Right lobe of liver (tissue), 6 donors: ENCODE measurements around the gene G3BP1. TPM values are rescaled to one million over a fixed set of nuclear protein-coding genes. Genes with fewer than 3 reads are reported as not detected.

ENCODE experiments used
- ATAC-seq, 4 donors: fragments of 200-7000 bp; cut with Tn5 transposase; one replicate each; pipeline ENCODE4 v1.9.1; 2020; ENCODE audit warnings: mild to moderate bottlenecking in 4 of 4, moderate library complexity in 4 of 4
- DNase-seq, 3 donors: peaks; one replicate each; pipeline ENCODE4 v3.0.0-alpha.2; 2020
- H3K27ac ChIP-seq, 3 donors: fragments of 200-600 bp; one replicate each; pipeline ENCODE4 v1.8.0; 2022
- H3K27me3 ChIP-seq, 2 donors: fragments of 200-600 bp; one replicate each; pipeline ENCODE4 v1.8.0; 2022
- H3K36me3 ChIP-seq, 4 donors: fragments of 200-600 bp; sonication (generic) in 1 of 4; one replicate each; pipeline versions ENCODE4 v1.5.1 to v1.8.0; 2017 to 2022; ENCODE audit warnings: control low read depth in 1 of 4
- H3K4me1 ChIP-seq, 4 donors: fragments of 200-600 bp; sonication (generic) in 1 of 4; one replicate each; pipeline versions ENCODE4 v1.5.1 to v1.8.0; 2017 to 2022; ENCODE audit warnings: control low read depth in 1 of 4
- H3K4me3 ChIP-seq, 3 donors: fragments of 200-600 bp; one replicate each; pipeline ENCODE4 v1.8.0; 2022
- H3K9me3 ChIP-seq, 4 donors: fragments of 200-600 bp; sonication (generic) in 1 of 4; one replicate each; pipeline versions ENCODE4 v1.5.1 to v1.8.0; 2017 to 2022; ENCODE audit warnings: control low read depth in 1 of 4
- CTCF ChIP-seq, 4 donors: fragments of 200-600 bp in 3 of 4; fragments of 450-650 bp in 1 of 4; IDR thresholded peaks; one replicate each; pipeline versions ENCODE4 v1.5.1 to v1.8.0; 2016 to 2022; ENCODE audit warnings: antibody characterized with exemption in 4 of 4, mild to moderate bottlenecking in 2 of 4
- POLR2A ChIP-seq: fragments of 450-650 bp; IDR thresholded peaks from one replicate; pipeline ENCODE4 v1.6.1; 2017; ENCODE audit warnings: antibody characterized with exemption, mild to moderate bottlenecking
- WGBS: methylation state at CpG from one replicate; pipeline ENCODE4 v1.1.6; 2018; ENCODE audit warnings: low coverage, low lambda C conversion rate; ENCODE audit not compliant: insufficient coverage; ENCODE audit errors: missing lambda C conversion rate; 5-methylcytosine and 5-hydroxymethylcytosine counted together
- intact Hi-C, 2 donors: fragments of 100-400 bp; cut with DNase I; formaldehyde crosslinking; loops; one replicate each; pipeline versions ENCODE4 v1.11.2 to v1.14.1; 2022
- total RNA-seq, 6 experiments: library from RNA; depleted of rRNA in 2 of 6; stranded (reverse); fragments of >200 nt in 2 of 6; fragmentation: NEBNext Ultra II Directional in 3 of 6; extraction: Animal tissue kit (Norgen Biotek cat#: 25700) in 3 of 6; gene quantifications; one replicate each; pipeline versions ENCODE4 v1.1.0 to v1.2.4, GENCODE V29; 2016 to 2023
- donor health status: DM: no; HTN: yes; CAD: no.
- donor health status: DM: no; HTN: no; CAD: no.
- donor health status: DM: no; HTN: no; CAD: no.
- donor health status: DM: no; HTN: yes; CAD: no.
- donor health status: DM: no; HTN: yes; CAD: no.

The G3BP1 gene
- total RNA-seq, 6 experiments from 2014 or later: 63.9 to 107 (median 94.5) TPM

DNA sequence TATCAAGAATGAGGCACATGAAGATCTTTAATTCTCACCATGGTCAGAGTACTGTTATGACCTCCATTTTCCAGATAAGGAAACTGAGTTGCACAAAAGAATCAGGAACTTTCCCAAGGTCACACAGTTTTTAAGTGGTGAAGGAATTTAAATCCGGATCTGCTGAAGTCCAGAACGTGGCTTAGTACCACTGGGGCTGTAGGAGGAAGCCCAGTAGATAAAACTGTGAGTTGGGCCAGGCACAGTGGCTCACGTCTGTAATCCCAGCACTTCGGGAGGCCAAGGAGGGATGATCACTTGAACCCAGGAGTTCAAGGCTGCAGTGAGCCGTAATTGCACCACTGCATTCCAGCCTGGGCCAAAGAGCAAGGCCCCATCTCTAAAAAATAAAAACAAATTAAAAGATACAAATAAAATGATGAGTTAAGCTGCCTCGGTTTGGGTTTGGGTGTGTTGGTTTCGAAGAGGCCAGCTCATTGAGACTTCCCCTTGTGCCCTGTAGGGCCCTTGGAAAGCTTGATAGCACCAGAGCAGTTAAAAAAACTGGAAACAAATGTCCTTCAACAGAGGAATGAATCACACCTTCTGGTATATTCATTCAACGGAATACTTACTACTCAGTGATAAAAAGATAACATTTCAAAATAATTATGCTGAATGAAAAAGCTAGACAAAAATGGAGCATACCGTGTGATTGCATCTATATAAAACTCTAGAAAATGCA lies 33.5 kb upstream of the G3BP1 start:
- intact Hi-C loops: loop anchor here in 1 of 2 donors (10.0 kb wide), 1 partner anchor 73 kb away; no protein-coding TSS in a partner anchor
- peak in 3 of 4 donors; percentile 34 to 58 (median 38) for ATAC-seq

DNA sequence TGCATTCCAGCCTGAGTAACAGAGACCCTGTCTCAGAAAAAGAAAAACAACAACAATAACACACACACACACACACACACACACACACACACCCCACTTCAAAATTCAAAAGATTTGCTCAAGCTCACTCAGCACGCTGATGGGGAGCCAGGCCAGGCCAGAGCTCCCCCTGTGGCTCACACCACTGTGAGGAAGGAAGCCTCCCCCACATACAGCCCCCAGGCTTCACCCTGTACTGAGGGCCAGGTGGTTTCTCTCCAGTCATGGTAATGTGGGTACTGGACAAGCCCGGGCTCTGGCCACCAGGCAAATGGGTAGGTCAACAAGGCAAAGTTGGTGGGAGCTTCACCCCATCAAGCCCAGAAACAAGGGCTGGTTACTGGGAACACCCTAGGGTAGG lies 32.4 kb upstream of the G3BP1 start:
- H3K36me3 ChIP-seq: peaks cover 0 to 7% (median 0%) of the 10 kb centered on the region in 4 donors
- H3K27me3 ChIP-seq: no peaks in the 10 kb centered on the region
- intact Hi-C loops: loop anchor here in 1 of 2 donors (10.0 kb wide), 1 partner anchor 75 kb away; no protein-coding TSS in a partner anchor
- no peak for TF ChIP-seq CTCF (IDR thresholded peaks at IDR 0.05)
- no peak for TF ChIP-seq POLR2A
- no peak for DNase-seq
- H3K4me3 ChIP-seq: no peak overlapping the region
- H3K27ac ChIP-seq: no peak overlapping the region
- H3K9me3 ChIP-seq: no peaks in the 10 kb centered on the region
- no peak for ATAC-seq
- WGBS: no CpG with 5 or more reads among the region's 2 CpGs
- H3K4me1 ChIP-seq: no peaks in the 10 kb centered on the region

More for the DNA sequence above, 33.5 kb upstream of the G3BP1 start:
- H3K36me3 ChIP-seq: peaks cover 0 to 7% (median 0%) of the 10 kb centered on the region in 4 donors
- H3K4me3 ChIP-seq: no peak overlapping the region
- TF ChIP-seq CTCF (IDR thresholded peaks at IDR 0.05) (no peak), POLR2A (no peak)
- H3K27me3 ChIP-seq: no peaks in the 10 kb centered on the region
- 51% methylated on average over 9 of the region's 9 CpGs for WGBS
- H3K27ac ChIP-seq: no peak overlapping the region
- H3K4me1 ChIP-seq: no peaks in the 10 kb centered on the region
- DNase-seq: no peak
- H3K9me3 ChIP-seq: no peaks in the 10 kb centered on the region

- Histone ChIP-seq H3K4me1 (peaks cover 0 to 1% (median 0%) of the 10 kb centered on the region in 4 donors), H3K27me3 (no peaks in the 10 kb centered on the region), H3K9me3 (no peaks in the 10 kb centered on the region), H3K27ac (no peak overlapping the region), H3K4me3 (no peak overlapping the region), H3K36me3 (peaks cover 0 to 7% (median 0%) of the 10 kb centered on the region in 4 donors)
- intact Hi-C loops: loop anchor here (10.0 kb wide), 2 partner anchors 75 to 85 kb away; no protein-coding TSS in a partner anchor
- DNase-seq (no peak), ATAC-seq (no peak)
- 68% methylated on average over 4 of the region's 4 CpGs for WGBS
- TF ChIP-seq POLR2A: no peak
These were observed 31.8 kb upstream of the G3BP1 start for GRCh38 chr5:151739939-151740335.

DNA sequence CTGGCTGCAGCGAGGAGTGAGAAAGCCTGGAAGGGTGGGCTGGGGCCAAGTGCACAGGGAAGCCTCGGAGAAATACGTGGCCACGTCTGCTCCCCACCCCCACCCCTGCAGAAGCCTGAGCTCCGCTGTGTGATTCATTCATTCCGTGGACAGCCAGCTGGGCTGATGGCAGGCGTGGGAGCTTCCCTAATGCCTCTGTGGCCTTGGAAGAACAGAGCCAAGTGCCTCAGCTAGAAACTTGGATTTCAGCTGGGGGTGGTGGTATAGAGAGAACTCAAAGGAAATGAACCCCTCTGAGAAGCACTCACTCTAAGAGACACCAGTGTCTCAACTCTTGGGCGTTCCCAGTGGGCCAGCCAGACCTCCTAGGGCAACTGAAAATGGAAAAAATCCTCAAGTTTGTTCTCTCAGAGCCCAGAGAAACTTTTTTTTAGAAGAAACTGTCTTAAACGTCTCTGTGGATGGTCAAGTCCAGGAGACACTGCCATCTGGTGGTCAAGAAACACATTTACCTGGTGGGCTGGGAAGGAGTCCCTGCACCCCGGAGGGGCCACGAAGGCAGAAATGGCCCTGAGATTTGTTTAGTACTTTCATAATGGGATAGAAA lies 31.3 kb upstream of the G3BP1 start:
- WGBS: 21% methylated on average over 8 of the region's 11 CpGs
- peak; percentile 49 to 66 (median 54) for ATAC-seq
- Histone ChIP-seq H3K27me3 (no peaks in the 10 kb centered on the region), H3K4me3 (no peak overlapping the region), H3K36me3 (peaks cover 0 to 7% (median 0%) of the 10 kb centered on the region in 4 donors), H3K9me3 (no peaks in the 10 kb centered on the region), H3K27ac (peak overlapping the region in 1 of 3 donors; percentile 54), H3K4me1 (peaks cover 0 to 5% (median 0%) of the 10 kb centered on the region in 4 donors)
- DNase-seq: no peak
- intact Hi-C loops: loop anchor here in 1 of 2 donors (10.0 kb wide), 1 partner anchor 86 kb away; no protein-coding TSS in a partner anchor
- TF ChIP-seq CTCF (IDR thresholded peaks at IDR 0.05) (peak; percentile 77 to 88 (median 86)), POLR2A (no peak)
